ENCODE measurements around the gene NCAM1. TPM values are rescaled to one million over a fixed set of nuclear protein-coding genes. Genes with fewer than 3 reads are reported as not detected.

The NCAM1 gene
- total RNA-seq, 2 experiments from 2014 or later = 0.34 TPM; not detected in 1

- POLR2A ChIA-PET = no interaction called here
- H3K4me1 ChIP-seq (ENCODE audit: insufficient read depth, low read length) = no peaks in the 10 kb centered on the region
- peaks cover 43% of the 10 kb centered on the region for H3K27me3 Mint-ChIP-seq
- H3K9me3 Mint-ChIP-seq = no peaks in the 10 kb centered on the region
- DNase-seq (no peak), ATAC-seq (ENCODE audit: poor library complexity) (no peak)
- H3K4me1 Mint-ChIP-seq (ENCODE audit: low read depth) = no peaks in the 10 kb centered on the region
- peaks cover 8 to 11% of the 10 kb centered on the region in 2 experiments for H3K27me3 ChIP-seq (ENCODE audit: control insufficient read depth in 1 of 2, insufficient read depth in 2 of 2, low read length in 2 of 2)
- intact Hi-C loops (cut with DNase I, micrococcal nuclease) = no loop called here
- H3K36me3 ChIP-seq (ENCODE audit: insufficient read depth, low read length) = no peaks in the 10 kb centered on the region
- no peak overlapping the region for H3K4me3 ChIP-seq (ENCODE audit: low read length)
- no peaks in the 10 kb centered on the region for H3K36me3 Mint-ChIP-seq (ENCODE audit: low read depth)
- CTCF ChIA-PET = no interaction called here
- TF ChIP-seq CTCF (IDR thresholded peaks at IDR 0.05) = no peak
- H3K4me3 Mint-ChIP-seq = no peak overlapping the region
- no peak overlapping the region for H3K27ac Mint-ChIP-seq
- no peaks in the 10 kb centered on the region for H3K9me3 ChIP-seq (ENCODE audit: control insufficient read depth in 1 of 2, insufficient read depth in 1 of 2, low read length in 2 of 2)
- no peak overlapping the region for H3K27ac ChIP-seq (ENCODE audit: low read depth in 1 of 2, low read length in 2 of 2)
Measured at GRCh38 chr11:113179181-113179704, 218.0 kb downstream of the NCAM1 start.

- no peak for TF ChIP-seq CTCF (IDR thresholded peaks at IDR 0.05)
- H3K27ac Mint-ChIP-seq = no peak overlapping the region
- ATAC-seq (ENCODE audit: poor library complexity) = no peak
- H3K4me1 Mint-ChIP-seq (ENCODE audit: low read depth) = no peaks in the 10 kb centered on the region
- intact Hi-C loops (cut with DNase I, micrococcal nuclease) = no loop called here
- H3K27me3 Mint-ChIP-seq = peaks cover 31% of the 10 kb centered on the region
- no peaks in the 10 kb centered on the region for H3K9me3 ChIP-seq (ENCODE audit: control insufficient read depth in 1 of 2, insufficient read depth in 1 of 2, low read length in 2 of 2)
- DNase-seq = no peak
- no peaks in the 10 kb centered on the region for H3K36me3 Mint-ChIP-seq (ENCODE audit: low read depth)
- H3K27me3 ChIP-seq (ENCODE audit: control insufficient read depth in 1 of 2, insufficient read depth in 2 of 2, low read length in 2 of 2) = peaks cover 6 to 11% of the 10 kb centered on the region in 2 experiments
- H3K4me3 ChIP-seq (ENCODE audit: low read length) = no peak overlapping the region
- POLR2A ChIA-PET = no interaction called here
- H3K4me1 ChIP-seq (ENCODE audit: insufficient read depth, low read length) = no peaks in the 10 kb centered on the region
- H3K27ac ChIP-seq (ENCODE audit: low read depth in 1 of 2, low read length in 2 of 2) = no peak overlapping the region
- no peaks in the 10 kb centered on the region for H3K36me3 ChIP-seq (ENCODE audit: insufficient read depth, low read length)
- H3K9me3 Mint-ChIP-seq = no peaks in the 10 kb centered on the region
- CTCF ChIA-PET = no interaction called here
- H3K4me3 Mint-ChIP-seq = no peak overlapping the region
Measured at GRCh38 chr11:113181094-113181493, 219.9 kb downstream of the NCAM1 start.

GRCh38 chr11:113182288-113182687 lies 221.1 kb downstream of the NCAM1 start:
- peaks cover 28% of the 10 kb centered on the region for H3K27me3 Mint-ChIP-seq
- no peak for ATAC-seq (ENCODE audit: poor library complexity)

More at GRCh38 chr11:113182288-113182687, 221.1 kb downstream of the NCAM1 start:
- no peak overlapping the region for H3K4me3 ChIP-seq (ENCODE audit: low read length)
- Mint-ChIP-seq H3K36me3 (ENCODE audit: low read depth) (no peaks in the 10 kb centered on the region), H3K4me1 (ENCODE audit: low read depth) (no peaks in the 10 kb centered on the region), H3K9me3 (no peaks in the 10 kb centered on the region), H3K27ac (no peak overlapping the region), H3K4me3 (no peak overlapping the region)
- POLR2A ChIA-PET = no interaction called here
- CTCF ChIA-PET = no interaction called here
- peaks cover 6 to 11% of the 10 kb centered on the region in 2 experiments for H3K27me3 ChIP-seq (ENCODE audit: control insufficient read depth in 1 of 2, insufficient read depth in 2 of 2, low read length in 2 of 2)
- H3K9me3 ChIP-seq (ENCODE audit: control insufficient read depth in 1 of 2, insufficient read depth in 1 of 2, low read length in 2 of 2) = no peaks in the 10 kb centered on the region
- no peak for TF ChIP-seq CTCF (IDR thresholded peaks at IDR 0.05)
- H3K4me1 ChIP-seq (ENCODE audit: insufficient read depth, low read length) = no peaks in the 10 kb centered on the region
- no peak overlapping the region for H3K27ac ChIP-seq (ENCODE audit: low read depth in 1 of 2, low read length in 2 of 2)
- intact Hi-C loops (cut with DNase I, micrococcal nuclease) = no loop called here
- no peaks in the 10 kb centered on the region for H3K36me3 ChIP-seq (ENCODE audit: insufficient read depth, low read length)
- no peak for DNase-seq
